Measurements from ENCODE around the gene UBP1. TPM values are rescaled to one million over a fixed set of nuclear protein-coding genes. Genes with fewer than 3 reads are reported as not detected.
"Not testable (repeated sequence)": the region's sequence is repeated elsewhere in the genome, so short reads cannot be mapped to it uniquely, and the experiment has no call there.

The UBP1 gene
- total RNA-seq, 2 donors from 2014 or later, result 41.5 to 53.9 TPM

GRCh38 chr3:33360136-33360825 lies 79.9 kb downstream of the UBP1 start:
- Histone ChIP-seq H3K9me3 (no peaks in the 10 kb centered on the region), H3K27me3 (no peaks in the 10 kb centered on the region), H3K36me3 (no peaks in the 10 kb centered on the region), H3K27ac (no peak overlapping the region), H3K4me1 (no peaks in the 10 kb centered on the region), H3K4me3 (no peak overlapping the region)
- DNase-seq (ENCODE audit: low spot score), result no peak
- TF ChIP-seq, protein P1, sequence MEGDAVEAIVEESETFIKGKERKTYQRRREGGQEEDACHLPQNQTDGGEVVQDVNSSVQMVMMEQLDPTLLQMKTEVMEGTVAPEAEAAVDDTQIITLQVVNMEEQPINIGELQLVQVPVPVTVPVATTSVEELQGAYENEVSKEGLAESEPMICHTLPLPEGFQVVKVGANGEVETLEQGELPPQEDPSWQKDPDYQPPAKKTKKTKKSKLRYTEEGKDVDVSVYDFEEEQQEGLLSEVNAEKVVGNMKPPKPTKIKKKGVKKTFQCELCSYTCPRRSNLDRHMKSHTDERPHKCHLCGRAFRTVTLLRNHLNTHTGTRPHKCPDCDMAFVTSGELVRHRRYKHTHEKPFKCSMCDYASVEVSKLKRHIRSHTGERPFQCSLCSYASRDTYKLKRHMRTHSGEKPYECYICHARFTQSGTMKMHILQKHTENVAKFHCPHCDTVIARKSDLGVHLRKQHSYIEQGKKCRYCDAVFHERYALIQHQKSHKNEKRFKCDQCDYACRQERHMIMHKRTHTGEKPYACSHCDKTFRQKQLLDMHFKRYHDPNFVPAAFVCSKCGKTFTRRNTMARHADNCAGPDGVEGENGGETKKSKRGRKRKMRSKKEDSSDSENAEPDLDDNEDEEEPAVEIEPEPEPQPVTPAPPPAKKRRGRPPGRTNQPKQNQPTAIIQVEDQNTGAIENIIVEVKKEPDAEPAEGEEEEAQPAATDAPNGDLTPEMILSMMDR (IDR thresholded peaks at IDR 0.05), result no peak

DNA sequence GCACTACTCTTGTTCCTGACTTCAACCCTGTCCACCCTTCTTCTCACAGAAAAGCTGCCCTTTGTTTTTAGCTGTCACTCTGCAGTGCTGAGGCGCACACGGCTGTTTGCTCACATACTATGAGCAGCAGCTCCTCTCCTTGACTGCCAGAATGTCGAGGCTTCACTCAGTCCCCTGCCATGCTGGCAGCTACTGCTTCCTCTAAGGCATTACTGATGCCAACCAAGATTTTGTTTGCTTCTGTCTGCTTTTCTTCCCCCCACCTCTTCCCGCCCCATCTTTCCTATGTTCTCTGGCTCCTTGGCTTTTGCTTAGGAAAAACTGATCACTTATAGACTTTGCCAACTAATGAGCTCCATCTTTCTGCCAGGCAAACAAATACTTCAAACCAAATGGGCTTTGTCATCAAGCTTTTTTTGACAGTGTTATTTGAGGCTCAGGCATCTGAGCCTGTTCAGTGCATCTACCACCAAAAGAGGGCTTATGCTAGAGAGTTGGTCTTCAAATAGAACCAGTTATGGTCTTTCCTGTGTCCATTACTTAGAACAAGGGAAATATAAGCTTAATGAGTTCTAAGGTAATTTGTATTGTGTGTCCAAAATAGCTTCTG lies 81.9 kb downstream of the UBP1 start:
- Histone ChIP-seq H3K27ac (no peak overlapping the region), H3K27me3 (no peaks in the 10 kb centered on the region), H3K9me3 (no peaks in the 10 kb centered on the region), H3K4me3 (no peak overlapping the region), H3K4me1 (no peaks in the 10 kb centered on the region), H3K36me3 (no peaks in the 10 kb centered on the region)
- no peak for DNase-seq (ENCODE audit: low spot score)
- TF ChIP-seq, protein P1 (IDR thresholded peaks at IDR 0.05), result no peak

DNA sequence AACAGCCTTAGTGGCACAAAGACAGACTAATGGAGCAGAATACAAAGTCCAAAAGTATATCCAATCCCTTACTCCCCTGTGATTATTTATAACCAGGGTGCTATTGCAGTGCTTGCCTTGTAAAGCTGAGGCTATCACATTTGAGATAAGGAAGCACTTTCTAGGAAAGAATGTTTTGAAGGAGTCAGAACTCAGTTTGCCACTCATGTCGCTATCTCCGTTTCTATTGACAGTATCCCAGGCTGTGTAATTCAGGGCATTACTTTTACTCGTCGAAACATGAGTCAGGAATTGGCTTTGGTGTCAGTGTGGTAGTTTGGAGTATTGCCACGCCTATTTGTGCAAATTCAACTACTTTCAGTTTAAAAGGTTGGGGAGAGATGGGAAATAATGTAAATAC lies 84.6 kb downstream of the UBP1 start:
- no peak for DNase-seq (ENCODE audit: low spot score)
- H3K36me3 ChIP-seq, result no peaks in the 10 kb centered on the region
- H3K4me1 ChIP-seq, result no peaks in the 10 kb centered on the region
- no peak overlapping the region for H3K4me3 ChIP-seq
- H3K9me3 ChIP-seq, result no peaks in the 10 kb centered on the region
- no peaks in the 10 kb centered on the region for H3K27me3 ChIP-seq
- TF ChIP-seq, protein P1 (IDR thresholded peaks at IDR 0.05), result no peak
- H3K27ac ChIP-seq, result no peak overlapping the region

- Histone ChIP-seq H3K27ac (no peak overlapping the region), H3K36me3 (no peaks in the 10 kb centered on the region)
- TF ChIP-seq, protein P1 (IDR thresholded peaks at IDR 0.05), result no peak
These were observed 100.4 kb downstream of the UBP1 start for GRCh38 chr3:33339758-33340157.

GRCh38 chr3:33338936-33339465 lies 101.2 kb downstream of the UBP1 start:
- H3K4me3 ChIP-seq; H3K4me1 ChIP-seq; DNase-seq (ENCODE audit: low spot score); H3K36me3 ChIP-seq; H3K27me3 ChIP-seq; H3K27ac ChIP-seq: not testable (repeated sequence)
- peaks cover 0 to 11% of the 10 kb centered on the region in 2 donors for H3K9me3 ChIP-seq

More at GRCh38 chr3:33339758-33340157, 100.4 kb downstream of the UBP1 start:
- Histone ChIP-seq H3K9me3 (peaks cover 0 to 6% of the 10 kb centered on the region in 2 donors), H3K27me3 (no peaks in the 10 kb centered on the region), H3K4me1 (no peaks in the 10 kb centered on the region), H3K4me3 (no peak overlapping the region)
- DNase-seq (ENCODE audit: low spot score), result no peak

Other genes with a start within 250 kb of the UBP1 start
- 1 to 10 TPM; 1.1 to 1.7 TPM for gene SUSD5, start 221.6 kb downstream of the UBP1 start, total RNA-seq
- 1 to 10 TPM; 2.0 TPM for gene FBXL2, start 163.0 kb downstream of the UBP1 start, total RNA-seq